HepG2 (cell line): Measurements from ENCODE around the gene ARHGAP5. TPM values are rescaled to one million over a fixed set of nuclear protein-coding genes. Genes with fewer than 3 reads are reported as not detected.

Experiments
- CBX1 ChIP-seq: IDR thresholded peaks from one replicate; pipeline ENCODE4 v1.6.1; 2016; ENCODE audit warnings: antibody characterized with exemption, low read depth
- HOXD1 ChIP-seq: sonication (generic); formaldehyde crosslinking; IDR thresholded peaks from 2 replicates; pipeline ENCODE4 v1.5.0; 2020; ENCODE audit warnings: missing genetic modification reagents
- ZNF383 ChIP-seq: sonication (generic); formaldehyde crosslinking; IDR thresholded peaks from 2 replicates; pipeline ENCODE4 v1.4.0; 2020; ENCODE audit warnings: missing genetic modification reagents, mild to moderate bottlenecking, borderline replicate concordance
- ZNF549 ChIP-seq: sonication (generic); formaldehyde crosslinking; IDR thresholded peaks from 2 replicates; pipeline ENCODE4 v1.5.0; 2020; ENCODE audit warnings: missing genetic modification reagents
- ZNF747 ChIP-seq: sonication (generic); formaldehyde crosslinking; IDR thresholded peaks from 2 replicates; pipeline ENCODE4 v1.8.1; 2023; ENCODE audit warnings: missing genetic modification reagents, mild to moderate bottlenecking, borderline replicate concordance
- ZNF883 ChIP-seq: sonication (generic); formaldehyde crosslinking; IDR thresholded peaks from 2 replicates; pipeline ENCODE4 v1.5.1; 2020; ENCODE audit warnings: mild to moderate bottlenecking, missing genetic modification reagents; ENCODE audit errors: not compliant biosample characterization
- polyA plus RNA-seq, 8 experiments: library from polyadenylated mRNA; depleted of rRNA in 3 of 8; stranded (reverse) in 7 of 8; unstranded in 1 of 8; fragments of >200 nt; fragmentation: Illumina TruSeq in 4 of 8; extraction: Trizol in 4 of 8; gene quantifications; 2 replicates each; pipeline versions ENCODE4 v1.2.1 to v1.2.3, GENCODE V29; 2011 to 2016; ENCODE audit warnings: low read depth in 4 of 8, missing spikeins in 1 of 8, mixed read lengths in 1 of 8; ENCODE audit not compliant: insufficient read depth in 1 of 8
- total RNA-seq, 5 experiments: library from RNA; depleted of rRNA; stranded (reverse); fragments of >200 nt; fragmentation: Illumina TruSeq; extraction: Trizol; gene quantifications; 2 replicates each; pipeline ENCODE4 v1.2.3, GENCODE V29; 2016; ENCODE audit warnings: low read depth in 1 of 5
- TF ChIP-seq, protein P1 (sequence below): sonication (generic); formaldehyde crosslinking; IDR thresholded peaks from 2 replicates; pipeline ENCODE4 v1.9.0; 2022; ENCODE audit warnings: missing genetic modification reagents, mild to moderate bottlenecking, borderline replicate concordance
- TF ChIP-seq, protein P2 (sequence below): sonication (generic); formaldehyde crosslinking; IDR thresholded peaks from 2 replicates; pipeline ENCODE4 v1.8.1; 2022; ENCODE audit warnings: mild to moderate bottlenecking, missing genetic modification reagents
- TF ChIP-seq, protein P3 (sequence below): IDR thresholded peaks from 2 replicates; pipeline ENCODE4 v1.6.1; 2016; ENCODE audit warnings: low read depth, missing genetic modification reagents, missing compliant biosample characterization
- TF ChIP-seq, protein P4 (sequence below), 2 experiments: sonication (generic) in 1 of 2; formaldehyde crosslinking in 1 of 2; IDR thresholded peaks; 2 replicates each; pipeline versions ENCODE4 v1.4.0 to v1.6.1; 2016 to 2020; ENCODE audit warnings: borderline replicate concordance in 1 of 2, low read depth in 1 of 2, mild to moderate bottlenecking in 1 of 2, missing genetic modification reagents in 1 of 2

The ARHGAP5 gene
- total and polyA plus RNA-seq, 2 of the 13 experiments (the other 11 are each of a cell fraction or from before 2014, with no cell fraction given) = 33.7 to 144 TPM

DNA sequence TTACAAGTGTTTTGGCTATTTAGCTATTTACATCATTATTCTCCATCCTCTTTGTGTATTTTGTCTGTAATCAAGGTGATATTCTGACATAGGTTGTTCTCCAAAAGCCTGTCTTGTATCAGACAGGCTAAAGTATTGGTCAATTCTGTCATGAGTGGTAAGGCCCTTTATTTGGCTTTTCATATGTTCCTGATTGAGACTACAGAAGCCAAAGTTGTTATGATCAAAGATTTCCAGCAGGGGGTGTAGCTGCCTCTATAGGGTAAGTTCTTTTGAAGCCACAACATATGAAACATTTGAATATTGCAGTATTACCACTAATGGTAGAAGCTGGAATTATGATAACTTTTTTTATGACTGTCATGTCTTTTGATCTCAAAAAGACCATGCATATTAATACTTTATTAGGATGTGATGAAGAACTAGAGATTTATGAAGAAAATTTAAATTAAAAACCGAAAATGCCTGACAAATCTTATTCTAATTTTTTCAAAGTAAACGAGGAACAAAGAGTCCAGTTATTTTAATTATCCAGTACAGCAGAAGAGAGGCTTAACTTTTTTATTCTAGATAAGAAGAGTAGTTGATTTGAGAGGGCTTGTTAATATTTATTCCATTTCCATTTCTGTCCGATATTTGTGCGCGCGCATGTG is 3.4 kb upstream of the ARHGAP5 start (continued):
- TF ChIP-seq, protein P1, sequence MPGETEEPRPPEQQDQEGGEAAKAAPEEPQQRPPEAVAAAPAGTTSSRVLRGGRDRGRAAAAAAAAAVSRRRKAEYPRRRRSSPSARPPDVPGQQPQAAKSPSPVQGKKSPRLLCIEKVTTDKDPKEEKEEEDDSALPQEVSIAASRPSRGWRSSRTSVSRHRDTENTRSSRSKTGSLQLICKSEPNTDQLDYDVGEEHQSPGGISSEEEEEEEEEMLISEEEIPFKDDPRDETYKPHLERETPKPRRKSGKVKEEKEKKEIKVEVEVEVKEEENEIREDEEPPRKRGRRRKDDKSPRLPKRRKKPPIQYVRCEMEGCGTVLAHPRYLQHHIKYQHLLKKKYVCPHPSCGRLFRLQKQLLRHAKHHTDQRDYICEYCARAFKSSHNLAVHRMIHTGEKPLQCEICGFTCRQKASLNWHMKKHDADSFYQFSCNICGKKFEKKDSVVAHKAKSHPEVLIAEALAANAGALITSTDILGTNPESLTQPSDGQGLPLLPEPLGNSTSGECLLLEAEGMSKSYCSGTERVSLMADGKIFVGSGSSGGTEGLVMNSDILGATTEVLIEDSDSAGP (CRISPR knock-in tag) = no peak
- TF ChIP-seq HOXD1 (CRISPR knock-in tag) (no peak), ZNF549 (CRISPR knock-in tag) (no peak), CBX1 (no peak), ZNF883 (no peak), ZNF383 (CRISPR knock-in tag) (no peak), ZNF747 (no peak)
- TF ChIP-seq, protein P2, sequence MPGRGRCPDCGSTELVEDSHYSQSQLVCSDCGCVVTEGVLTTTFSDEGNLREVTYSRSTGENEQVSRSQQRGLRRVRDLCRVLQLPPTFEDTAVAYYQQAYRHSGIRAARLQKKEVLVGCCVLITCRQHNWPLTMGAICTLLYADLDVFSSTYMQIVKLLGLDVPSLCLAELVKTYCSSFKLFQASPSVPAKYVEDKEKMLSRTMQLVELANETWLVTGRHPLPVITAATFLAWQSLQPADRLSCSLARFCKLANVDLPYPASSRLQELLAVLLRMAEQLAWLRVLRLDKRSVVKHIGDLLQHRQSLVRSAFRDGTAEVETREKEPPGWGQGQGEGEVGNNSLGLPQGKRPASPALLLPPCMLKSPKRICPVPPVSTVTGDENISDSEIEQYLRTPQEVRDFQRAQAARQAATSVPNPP (CRISPR knock-in tag) = no peak
- TF ChIP-seq, protein P3, sequence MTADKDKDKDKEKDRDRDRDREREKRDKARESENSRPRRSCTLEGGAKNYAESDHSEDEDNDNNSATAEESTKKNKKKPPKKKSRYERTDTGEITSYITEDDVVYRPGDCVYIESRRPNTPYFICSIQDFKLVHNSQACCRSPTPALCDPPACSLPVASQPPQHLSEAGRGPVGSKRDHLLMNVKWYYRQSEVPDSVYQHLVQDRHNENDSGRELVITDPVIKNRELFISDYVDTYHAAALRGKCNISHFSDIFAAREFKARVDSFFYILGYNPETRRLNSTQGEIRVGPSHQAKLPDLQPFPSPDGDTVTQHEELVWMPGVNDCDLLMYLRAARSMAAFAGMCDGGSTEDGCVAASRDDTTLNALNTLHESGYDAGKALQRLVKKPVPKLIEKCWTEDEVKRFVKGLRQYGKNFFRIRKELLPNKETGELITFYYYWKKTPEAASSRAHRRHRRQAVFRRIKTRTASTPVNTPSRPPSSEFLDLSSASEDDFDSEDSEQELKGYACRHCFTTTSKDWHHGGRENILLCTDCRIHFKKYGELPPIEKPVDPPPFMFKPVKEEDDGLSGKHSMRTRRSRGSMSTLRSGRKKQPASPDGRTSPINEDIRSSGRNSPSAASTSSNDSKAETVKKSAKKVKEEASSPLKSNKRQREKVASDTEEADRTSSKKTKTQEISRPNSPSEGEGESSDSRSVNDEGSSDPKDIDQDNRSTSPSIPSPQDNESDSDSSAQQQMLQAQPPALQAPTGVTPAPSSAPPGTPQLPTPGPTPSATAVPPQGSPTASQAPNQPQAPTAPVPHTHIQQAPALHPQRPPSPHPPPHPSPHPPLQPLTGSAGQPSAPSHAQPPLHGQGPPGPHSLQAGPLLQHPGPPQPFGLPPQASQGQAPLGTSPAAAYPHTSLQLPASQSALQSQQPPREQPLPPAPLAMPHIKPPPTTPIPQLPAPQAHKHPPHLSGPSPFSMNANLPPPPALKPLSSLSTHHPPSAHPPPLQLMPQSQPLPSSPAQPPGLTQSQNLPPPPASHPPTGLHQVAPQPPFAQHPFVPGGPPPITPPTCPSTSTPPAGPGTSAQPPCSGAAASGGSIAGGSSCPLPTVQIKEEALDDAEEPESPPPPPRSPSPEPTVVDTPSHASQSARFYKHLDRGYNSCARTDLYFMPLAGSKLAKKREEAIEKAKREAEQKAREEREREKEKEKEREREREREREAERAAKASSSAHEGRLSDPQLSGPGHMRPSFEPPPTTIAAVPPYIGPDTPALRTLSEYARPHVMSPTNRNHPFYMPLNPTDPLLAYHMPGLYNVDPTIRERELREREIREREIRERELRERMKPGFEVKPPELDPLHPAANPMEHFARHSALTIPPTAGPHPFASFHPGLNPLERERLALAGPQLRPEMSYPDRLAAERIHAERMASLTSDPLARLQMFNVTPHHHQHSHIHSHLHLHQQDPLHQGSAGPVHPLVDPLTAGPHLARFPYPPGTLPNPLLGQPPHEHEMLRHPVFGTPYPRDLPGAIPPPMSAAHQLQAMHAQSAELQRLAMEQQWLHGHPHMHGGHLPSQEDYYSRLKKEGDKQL (CRISPR knock-in tag) = no peak
- TF ChIP-seq, protein P4, sequence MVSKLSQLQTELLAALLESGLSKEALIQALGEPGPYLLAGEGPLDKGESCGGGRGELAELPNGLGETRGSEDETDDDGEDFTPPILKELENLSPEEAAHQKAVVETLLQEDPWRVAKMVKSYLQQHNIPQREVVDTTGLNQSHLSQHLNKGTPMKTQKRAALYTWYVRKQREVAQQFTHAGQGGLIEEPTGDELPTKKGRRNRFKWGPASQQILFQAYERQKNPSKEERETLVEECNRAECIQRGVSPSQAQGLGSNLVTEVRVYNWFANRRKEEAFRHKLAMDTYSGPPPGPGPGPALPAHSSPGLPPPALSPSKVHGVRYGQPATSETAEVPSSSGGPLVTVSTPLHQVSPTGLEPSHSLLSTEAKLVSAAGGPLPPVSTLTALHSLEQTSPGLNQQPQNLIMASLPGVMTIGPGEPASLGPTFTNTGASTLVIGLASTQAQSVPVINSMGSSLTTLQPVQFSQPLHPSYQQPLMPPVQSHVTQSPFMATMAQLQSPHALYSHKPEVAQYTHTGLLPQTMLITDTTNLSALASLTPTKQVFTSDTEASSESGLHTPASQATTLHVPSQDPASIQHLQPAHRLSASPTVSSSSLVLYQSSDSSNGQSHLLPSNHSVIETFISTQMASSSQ (IDR thresholded peaks at IDR 0.05; ENCODE audit: low read depth) = no peak
- TF ChIP-seq, protein P4 (CRISPR knock-in tag; IDR thresholded peaks at IDR 0.05; ENCODE audit: borderline replicate concordance) = no peak
